ENCODE data around the gene VAT1. TPM values are rescaled to one million over a fixed set of nuclear protein-coding genes. Genes with fewer than 3 reads are reported as not detected.
"Not testable (repeated sequence)": the region's sequence is repeated elsewhere in the genome, so short reads cannot be mapped to it uniquely, and the experiment has no call there.

Gene VAT1
- total RNA-seq, 3 donors from 2014 or later: 35.2 to 142 (median 48.7) TPM

DNA sequence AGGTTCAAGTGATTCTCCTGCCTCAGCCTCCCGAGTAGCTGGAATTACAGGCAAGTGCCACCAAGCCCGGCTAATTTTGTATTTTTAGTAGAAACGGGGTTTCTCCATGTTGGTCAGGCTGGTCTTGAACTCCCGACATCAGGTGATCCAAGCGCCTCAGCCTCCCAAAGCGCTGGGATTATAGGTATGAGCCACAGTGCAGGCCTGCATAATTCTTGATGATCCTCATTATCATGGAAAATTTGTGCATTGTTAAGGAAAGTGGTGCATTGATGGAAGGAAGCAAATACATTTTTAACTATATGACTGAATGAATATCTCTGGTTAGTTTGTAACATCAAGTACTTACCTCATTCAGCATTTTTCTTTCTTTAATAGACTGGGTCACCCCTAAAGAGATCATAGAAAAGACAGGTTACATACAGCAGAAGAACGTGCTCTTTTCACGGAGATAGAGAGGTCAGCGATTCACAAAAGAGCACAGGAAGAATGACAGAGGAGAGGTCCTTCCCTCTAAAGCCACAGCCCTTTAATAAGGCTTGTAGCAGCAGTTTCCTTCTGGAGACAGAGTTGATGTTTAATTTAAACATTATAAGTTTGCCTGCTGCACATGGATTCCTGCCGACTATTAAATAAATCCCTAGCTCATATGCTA, 40.9 kb upstream of the VAT1 start:
- no peak overlapping the region for H3K4me3 ChIP-seq
- ATAC-seq: no peak
- DNase-seq: no peak
- no peaks in the 10 kb centered on the region for H3K4me1 ChIP-seq (ENCODE audit: low read depth)
- H3K36me3 ChIP-seq (ENCODE audit: low read depth): no peaks in the 10 kb centered on the region
- TF ChIP-seq, protein P1, sequence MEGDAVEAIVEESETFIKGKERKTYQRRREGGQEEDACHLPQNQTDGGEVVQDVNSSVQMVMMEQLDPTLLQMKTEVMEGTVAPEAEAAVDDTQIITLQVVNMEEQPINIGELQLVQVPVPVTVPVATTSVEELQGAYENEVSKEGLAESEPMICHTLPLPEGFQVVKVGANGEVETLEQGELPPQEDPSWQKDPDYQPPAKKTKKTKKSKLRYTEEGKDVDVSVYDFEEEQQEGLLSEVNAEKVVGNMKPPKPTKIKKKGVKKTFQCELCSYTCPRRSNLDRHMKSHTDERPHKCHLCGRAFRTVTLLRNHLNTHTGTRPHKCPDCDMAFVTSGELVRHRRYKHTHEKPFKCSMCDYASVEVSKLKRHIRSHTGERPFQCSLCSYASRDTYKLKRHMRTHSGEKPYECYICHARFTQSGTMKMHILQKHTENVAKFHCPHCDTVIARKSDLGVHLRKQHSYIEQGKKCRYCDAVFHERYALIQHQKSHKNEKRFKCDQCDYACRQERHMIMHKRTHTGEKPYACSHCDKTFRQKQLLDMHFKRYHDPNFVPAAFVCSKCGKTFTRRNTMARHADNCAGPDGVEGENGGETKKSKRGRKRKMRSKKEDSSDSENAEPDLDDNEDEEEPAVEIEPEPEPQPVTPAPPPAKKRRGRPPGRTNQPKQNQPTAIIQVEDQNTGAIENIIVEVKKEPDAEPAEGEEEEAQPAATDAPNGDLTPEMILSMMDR (IDR thresholded peaks at IDR 0.05): no peak
- intact Hi-C loops (cut with DNase I, micrococcal nuclease): no loop called here
- H3K9me3 ChIP-seq: no peaks in the 10 kb centered on the region

DNA sequence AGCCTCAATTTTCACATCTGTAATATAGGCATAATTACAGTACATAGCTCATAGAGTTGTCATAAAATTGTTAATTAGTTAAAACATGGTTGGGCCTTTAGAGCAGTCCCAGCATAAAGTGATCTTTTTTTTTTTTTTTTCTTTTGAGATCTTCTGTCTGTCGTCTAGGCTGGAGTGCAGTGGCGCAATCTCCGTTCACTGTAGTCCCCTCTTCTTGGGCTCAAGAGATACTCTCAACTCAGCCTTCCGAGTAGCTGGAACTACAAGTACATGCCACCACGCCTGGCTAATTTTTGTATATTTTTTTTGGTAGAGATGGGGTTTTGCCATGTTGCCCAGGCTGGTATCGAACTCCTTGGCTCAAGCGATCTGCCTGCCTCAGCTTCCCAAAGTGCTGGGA, 33.9 kb upstream of the VAT1 start:
- no peak for ATAC-seq

DNA sequence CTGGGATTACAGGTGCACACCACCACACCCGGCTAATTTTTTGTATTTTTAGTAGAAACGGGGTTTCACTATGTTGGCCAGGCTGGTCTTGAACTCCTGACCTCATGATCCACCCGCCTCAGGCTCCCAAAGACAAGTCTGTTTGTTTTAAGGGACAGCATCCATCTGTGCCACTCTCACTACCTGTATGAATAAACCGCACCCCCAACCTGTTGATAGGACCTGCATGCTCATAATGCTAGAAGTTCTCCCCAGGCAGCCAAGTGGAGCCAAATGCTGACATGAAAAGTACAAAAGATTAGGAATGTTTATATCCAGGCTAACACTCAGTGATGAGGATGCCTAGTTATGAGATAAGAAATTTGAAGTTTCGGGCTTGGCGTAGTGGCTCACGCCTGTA, 30.8 kb upstream of the VAT1 start:
- H3K9me3 ChIP-seq; H3K4me1 ChIP-seq (ENCODE audit: low read depth); DNase-seq; H3K36me3 ChIP-seq (ENCODE audit: low read depth); H3K4me3 ChIP-seq; intact Hi-C loops (cut with DNase I, micrococcal nuclease); ATAC-seq: not testable (repeated sequence)

More for the DNA sequence above, 33.9 kb upstream of the VAT1 start:
- Histone ChIP-seq H3K4me3 (no peak overlapping the region), H3K36me3 (ENCODE audit: low read depth) (no peaks in the 10 kb centered on the region), H3K4me1 (ENCODE audit: low read depth) (no peaks in the 10 kb centered on the region), H3K9me3 (no peaks in the 10 kb centered on the region)
- DNase-seq: no peak
- intact Hi-C loops (cut with DNase I, micrococcal nuclease): no loop called here
- TF ChIP-seq, protein P1 (IDR thresholded peaks at IDR 0.05): no peak

DNA sequence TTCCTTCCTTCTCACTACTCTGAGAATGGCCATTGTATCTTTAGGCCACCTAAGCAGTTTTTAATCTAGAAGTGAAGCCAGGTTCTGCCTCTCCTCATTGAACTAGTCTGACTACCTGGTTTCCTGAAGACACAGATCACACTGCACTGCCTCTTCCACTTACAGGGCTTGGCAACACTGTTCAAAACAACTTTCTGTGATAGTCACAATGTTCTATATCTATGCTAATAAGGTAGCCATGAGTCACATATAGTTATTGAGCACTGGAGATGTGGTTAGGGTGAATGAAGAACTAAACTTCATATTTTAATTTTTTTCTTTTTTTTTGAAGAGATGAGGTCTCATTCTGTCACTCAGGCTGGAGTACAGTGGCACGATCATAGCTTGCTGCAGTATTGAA, 29.8 kb upstream of the VAT1 start:
- DNase-seq (no peak), ATAC-seq (no peak)
- Histone ChIP-seq H3K4me3 (no peak overlapping the region), H3K9me3 (no peaks in the 10 kb centered on the region), H3K4me1 (ENCODE audit: low read depth) (no peaks in the 10 kb centered on the region), H3K36me3 (ENCODE audit: low read depth) (no peaks in the 10 kb centered on the region)
- TF ChIP-seq, protein P1 (IDR thresholded peaks at IDR 0.05): no peak
- intact Hi-C loops (cut with DNase I, micrococcal nuclease): no loop called here

DNA sequence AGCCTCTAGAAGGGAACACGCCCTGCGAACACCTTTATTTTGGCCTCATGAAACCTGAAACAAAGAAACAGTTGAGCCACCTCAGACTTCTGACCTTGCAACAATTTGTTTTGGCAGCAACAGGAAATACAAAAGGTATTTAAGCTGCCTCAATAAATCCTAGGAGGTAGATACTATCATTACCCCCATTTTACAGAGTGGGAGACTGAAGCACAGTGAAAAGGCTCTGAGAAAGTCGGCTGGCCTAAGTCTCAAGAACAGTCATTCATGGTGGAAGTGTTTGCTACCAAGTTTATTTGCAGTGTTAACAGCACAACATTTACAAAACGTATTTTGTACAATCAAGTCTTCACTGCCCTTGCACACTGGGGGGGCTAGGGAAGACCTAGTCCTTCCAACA, 21.8 kb upstream of the VAT1 start:
- no peak for ATAC-seq

DNA sequence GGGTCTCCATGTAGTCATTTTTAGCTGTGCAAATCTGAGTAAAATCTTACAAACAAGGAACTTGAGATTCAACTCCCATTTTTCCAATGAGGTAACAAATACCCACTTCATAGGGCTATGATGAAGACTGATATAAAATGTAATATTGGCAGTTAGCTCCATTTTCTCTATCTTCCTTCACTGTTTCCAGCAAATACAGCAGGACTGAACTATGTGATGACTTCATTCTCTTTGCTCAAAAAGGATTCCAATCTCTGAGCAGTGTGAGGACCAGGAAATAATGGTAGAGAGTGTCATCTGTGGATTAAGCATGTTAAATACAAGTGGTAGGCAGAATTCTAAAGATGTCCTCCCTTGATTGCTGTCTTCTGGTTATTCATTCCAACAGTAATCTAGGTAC, 21.1 kb upstream of the VAT1 start:
- DNase-seq (no peak), ATAC-seq (no peak)
- intact Hi-C loops (cut with DNase I, micrococcal nuclease): no loop called here
- TF ChIP-seq, protein P1 (IDR thresholded peaks at IDR 0.05): no peak
- Histone ChIP-seq H3K9me3 (no peaks in the 10 kb centered on the region), H3K4me3 (no peak overlapping the region), H3K36me3 (ENCODE audit: low read depth) (no peaks in the 10 kb centered on the region), H3K4me1 (ENCODE audit: low read depth) (no peaks in the 10 kb centered on the region)

More for the DNA sequence above, 21.8 kb upstream of the VAT1 start:
- TF ChIP-seq, protein P1 (IDR thresholded peaks at IDR 0.05): no peak
- H3K36me3 ChIP-seq (ENCODE audit: low read depth): no peaks in the 10 kb centered on the region
- no peaks in the 10 kb centered on the region for H3K9me3 ChIP-seq
- no peak for DNase-seq
- intact Hi-C loops (cut with DNase I, micrococcal nuclease): no loop called here
- no peak overlapping the region for H3K4me3 ChIP-seq
- H3K4me1 ChIP-seq (ENCODE audit: low read depth): no peaks in the 10 kb centered on the region

All from mucosa of descending colon (tissue), 3 donors.